ENCODE measurements around the gene PREP.
"Not testable (repeated sequence)": the region's sequence is repeated elsewhere in the genome, so short reads cannot be mapped to it uniquely, and the experiment has no call there.

Gene PREP

GRCh38 chr6:105344881-105345370 is 58.0 kb downstream of the PREP start:
- no peak for DNase-seq (ENCODE audit: low read depth)

- not testable (repeated sequence) for DNase-seq (ENCODE audit: low read depth)
Measured at GRCh38 chr6:105338350-105338983, 64.4 kb downstream of the PREP start.

- no peak for DNase-seq (ENCODE audit: low read depth)
Measured at GRCh38 chr6:105336986-105337385, 65.9 kb downstream of the PREP start.

GRCh38 chr6:105332576-105332975 is 70.3 kb downstream of the PREP start:
- no peak for DNase-seq (ENCODE audit: low read depth)

- DNase-seq (ENCODE audit: low read depth) = no peak
Measured at GRCh38 chr6:105331927-105332326, 71.0 kb downstream of the PREP start.

GRCh38 chr6:105330913-105331312 is 72.0 kb downstream of the PREP start:
- DNase-seq (ENCODE audit: low read depth) = no peak

- DNase-seq (ENCODE audit: low read depth) = no peak
Measured at GRCh38 chr6:105330364-105330763, 72.5 kb downstream of the PREP start.

- no peak for DNase-seq (ENCODE audit: low read depth)
Measured at GRCh38 chr6:105326833-105327770, 75.8 kb downstream of the PREP start.

- DNase-seq (ENCODE audit: low read depth) = no peak
Measured at GRCh38 chr6:105326216-105326615, 76.7 kb downstream of the PREP start.

GRCh38 chr6:105324386-105324950 is 78.4 kb downstream of the PREP start:
- DNase-seq (ENCODE audit: low read depth) = no peak

DNA sequence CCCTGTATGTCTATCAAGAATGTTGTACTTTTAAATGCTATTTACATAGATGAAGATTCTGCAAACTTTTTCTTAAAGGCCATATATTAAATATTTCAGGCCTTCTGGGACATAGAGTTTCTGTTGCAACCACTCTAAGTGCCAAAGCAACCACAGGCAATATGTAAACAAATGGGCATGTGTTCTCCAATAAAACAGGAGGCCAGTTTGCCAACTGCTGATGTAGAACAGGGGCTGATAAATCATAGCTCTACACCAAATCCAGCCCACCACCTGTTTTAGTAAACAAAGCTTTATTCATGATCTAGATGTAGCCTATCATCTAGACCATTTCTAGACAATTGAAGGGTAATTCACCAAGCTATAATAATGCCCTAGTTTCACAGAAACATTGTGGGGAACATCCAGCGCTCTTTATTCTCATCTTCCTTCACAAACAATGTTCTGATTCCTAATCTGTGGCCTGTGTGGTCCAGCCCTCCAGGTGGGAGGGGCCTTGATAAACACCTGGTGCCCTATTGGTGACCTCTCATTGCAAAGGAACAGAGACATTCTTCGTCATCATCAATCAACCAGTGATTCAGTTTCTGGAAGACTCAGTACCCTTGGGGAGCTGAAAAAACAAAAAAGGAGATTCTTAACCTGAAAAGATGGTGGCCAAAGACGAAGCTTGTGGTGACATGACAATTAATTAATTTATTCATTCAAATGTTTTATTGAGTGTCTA is 80.2 kb downstream of the PREP start:
- no peak for DNase-seq (ENCODE audit: low read depth)

DNA sequence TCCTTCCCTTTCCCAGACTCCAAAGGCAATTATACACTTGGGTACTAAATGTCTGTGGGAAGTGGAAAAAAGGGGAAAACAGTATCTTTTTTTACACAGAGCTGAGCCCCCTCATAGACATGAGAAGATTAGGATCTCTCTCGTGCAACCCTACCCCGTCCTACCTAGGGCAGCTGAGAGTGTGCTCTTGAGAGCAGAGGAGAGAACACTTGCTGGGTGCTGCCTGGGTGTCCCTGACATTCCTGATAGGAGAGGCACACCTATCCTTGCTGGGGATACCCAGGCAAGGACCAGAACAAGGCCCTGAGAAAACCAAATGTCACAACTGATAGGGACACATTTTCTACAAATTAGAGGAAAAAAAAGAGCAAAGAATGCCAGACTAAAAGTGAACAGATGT is 81.2 kb downstream of the PREP start:
- no peak for DNase-seq (ENCODE audit: low read depth)

- DNase-seq (ENCODE audit: low read depth) = no peak
Measured at GRCh38 chr6:105321207-105321606, 81.7 kb downstream of the PREP start.

DNA sequence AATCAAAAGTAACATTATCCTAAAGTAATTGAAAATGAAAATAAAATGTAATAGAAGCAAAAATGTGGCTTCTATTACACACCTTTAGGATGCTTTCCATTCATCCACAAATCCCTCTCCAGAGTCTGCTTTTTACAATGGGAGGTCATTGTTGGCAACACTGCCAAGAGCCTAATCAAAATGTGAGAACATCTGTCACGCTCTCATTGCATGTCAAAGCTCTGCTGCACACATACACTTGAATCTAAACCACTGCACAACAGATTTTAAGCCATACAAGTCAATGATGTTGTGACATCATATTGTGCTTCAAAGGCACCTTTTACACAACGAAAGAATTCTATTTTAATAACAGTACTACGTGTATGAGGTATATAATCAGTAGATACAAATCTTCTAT is 82.1 kb downstream of the PREP start:
- DNase-seq (ENCODE audit: low read depth) = no peak

DNA sequence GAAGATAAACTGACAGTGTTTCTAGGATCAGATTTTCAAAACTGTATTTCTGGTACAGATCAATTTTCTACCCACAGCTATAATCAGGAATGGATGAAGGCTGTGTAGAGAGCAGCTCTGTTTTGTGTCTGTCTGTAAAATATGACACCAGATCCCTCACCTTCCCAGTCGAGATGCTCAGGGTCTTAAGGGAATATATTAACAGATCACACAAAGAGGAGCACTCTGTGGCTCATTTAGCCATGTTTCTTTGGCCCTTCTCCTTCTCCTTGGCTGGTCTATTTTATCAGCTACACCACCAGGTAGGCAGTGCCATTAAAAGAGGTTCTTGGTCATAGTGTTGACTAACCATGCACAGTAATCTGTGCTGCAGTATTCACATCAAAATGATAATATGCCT is 82.6 kb downstream of the PREP start:
- no peak for DNase-seq (ENCODE audit: low read depth)

- no peak for DNase-seq (ENCODE audit: low read depth)
Measured at GRCh38 chr6:105319331-105319730, 83.6 kb downstream of the PREP start.

DNA sequence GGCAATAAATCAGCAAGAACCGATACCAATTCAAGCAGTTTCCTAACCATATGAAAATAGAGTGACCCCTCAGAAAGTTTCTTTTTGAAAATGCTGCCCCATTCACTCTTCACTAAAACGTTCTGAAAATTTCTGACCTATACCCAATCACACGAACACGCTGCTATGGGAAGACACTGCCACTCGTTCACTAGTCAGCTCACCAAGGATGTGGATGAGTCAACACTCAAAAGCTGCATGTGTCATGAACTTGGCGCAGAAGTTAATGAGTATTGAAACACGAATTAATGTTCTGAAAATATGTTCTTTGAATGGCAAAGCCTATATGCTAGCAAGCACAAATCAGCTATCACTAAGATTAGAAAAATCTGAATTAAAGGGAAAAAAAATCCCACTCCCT is 84.2 kb downstream of the PREP start:
- no peak for DNase-seq (ENCODE audit: low read depth)

- no peak for DNase-seq (ENCODE audit: low read depth)
Measured at GRCh38 chr6:105317607-105318533, 85.0 kb downstream of the PREP start.

- no peak for DNase-seq (ENCODE audit: low read depth)
Measured at GRCh38 chr6:105313211-105313610, 89.7 kb downstream of the PREP start.

- no peak for DNase-seq (ENCODE audit: low read depth)
Measured at GRCh38 chr6:105310947-105311346, 91.9 kb downstream of the PREP start.

DNA sequence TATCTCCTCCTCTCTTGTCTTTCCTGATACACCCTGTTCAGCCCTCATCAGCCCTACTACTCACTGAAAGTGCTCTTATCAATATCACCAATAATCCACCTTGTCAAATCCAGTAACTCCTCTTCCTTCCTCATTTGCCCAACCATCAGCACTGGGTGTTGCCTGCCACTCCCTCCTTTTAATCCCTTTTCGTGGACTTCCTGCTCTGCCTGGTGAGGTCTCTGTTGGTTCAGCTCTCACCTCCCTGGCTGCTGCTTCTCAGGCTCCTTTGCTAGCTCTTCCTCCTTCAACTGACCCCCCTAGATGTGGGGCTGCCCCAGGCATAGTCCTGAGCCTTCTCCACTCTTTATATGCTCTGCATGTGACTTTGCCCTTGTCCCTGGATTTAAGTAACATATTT is 92.5 kb downstream of the PREP start:
- DNase-seq (ENCODE audit: low read depth) = peak; percentile 56
